ENCODE data around the gene ANO10. TPM values are rescaled to one million over a fixed set of nuclear protein-coding genes. Genes with fewer than 3 reads are reported as not detected.
"Not testable (repeated sequence)": the region's sequence is repeated elsewhere in the genome, so short reads cannot be mapped to it uniquely, and the experiment has no call there.

Gene ANO10
- total RNA-seq, 1 donor from 2014 or later, result 4.2 TPM

- intact Hi-C loops (cut with micrococcal nuclease), result no loop called here
- Mint-ChIP-seq H3K36me3 (ENCODE audit: low read depth) (no peaks in the 10 kb centered on the region), H3K9me3 (no peaks in the 10 kb centered on the region), H3K27me3 (ENCODE audit: insufficient read depth) (peaks cover 24% of the 10 kb centered on the region), H3K27ac (no peak overlapping the region), H3K4me1 (ENCODE audit: low read depth) (peaks cover 20% of the 10 kb centered on the region), H3K4me3 (no peak overlapping the region)
- DNase-seq (ENCODE audit: low spot score), result no peak
Measured at GRCh38 chr3:43619588-43619987, 2.2 kb downstream of the ANO10 start.

GRCh38 chr3:43618142-43618541, 3.7 kb downstream of the ANO10 start:
- Mint-ChIP-seq H3K27ac (no peak overlapping the region), H3K4me1 (ENCODE audit: low read depth) (peaks cover 18% of the 10 kb centered on the region), H3K9me3 (no peaks in the 10 kb centered on the region)

GRCh38 chr3:43616034-43616433, 5.8 kb downstream of the ANO10 start:
- H3K4me3 Mint-ChIP-seq, result no peak overlapping the region
- peaks cover 22% of the 10 kb centered on the region for H3K27me3 Mint-ChIP-seq (ENCODE audit: insufficient read depth)
- no peak for DNase-seq (ENCODE audit: low spot score)
- H3K27ac Mint-ChIP-seq, result no peak overlapping the region
- no peaks in the 10 kb centered on the region for H3K36me3 Mint-ChIP-seq (ENCODE audit: low read depth)
- intact Hi-C loops (cut with micrococcal nuclease), result no loop called here
- H3K4me1 Mint-ChIP-seq (ENCODE audit: low read depth), result peaks cover 4% of the 10 kb centered on the region
- no peaks in the 10 kb centered on the region for H3K9me3 Mint-ChIP-seq

More at GRCh38 chr3:43618142-43618541, 3.7 kb downstream of the ANO10 start:
- H3K27me3 Mint-ChIP-seq (ENCODE audit: insufficient read depth), result peaks cover 25% of the 10 kb centered on the region
- no peaks in the 10 kb centered on the region for H3K36me3 Mint-ChIP-seq (ENCODE audit: low read depth)
- H3K4me3 Mint-ChIP-seq, result no peak overlapping the region
- DNase-seq (ENCODE audit: low spot score), result no peak
- intact Hi-C loops (cut with micrococcal nuclease), result no loop called here

GRCh38 chr3:43615133-43615532, 6.7 kb downstream of the ANO10 start:
- no peaks in the 10 kb centered on the region for H3K9me3 Mint-ChIP-seq
- DNase-seq (ENCODE audit: low spot score), result no peak
- intact Hi-C loops (cut with micrococcal nuclease), result no loop called here
- H3K36me3 Mint-ChIP-seq (ENCODE audit: low read depth), result no peaks in the 10 kb centered on the region
- peaks cover 14% of the 10 kb centered on the region for H3K27me3 Mint-ChIP-seq (ENCODE audit: insufficient read depth)
- no peaks in the 10 kb centered on the region for H3K4me1 Mint-ChIP-seq (ENCODE audit: low read depth)
- H3K4me3 Mint-ChIP-seq, result no peak overlapping the region
- no peak overlapping the region for H3K27ac Mint-ChIP-seq

GRCh38 chr3:43613976-43614375, 7.8 kb downstream of the ANO10 start:
- Mint-ChIP-seq H3K27me3 (ENCODE audit: insufficient read depth) (peaks cover 9% of the 10 kb centered on the region), H3K27ac (no peak overlapping the region), H3K4me1 (ENCODE audit: low read depth) (no peaks in the 10 kb centered on the region), H3K4me3 (no peak overlapping the region), H3K9me3 (no peaks in the 10 kb centered on the region), H3K36me3 (ENCODE audit: low read depth) (no peaks in the 10 kb centered on the region)
- intact Hi-C loops (cut with micrococcal nuclease), result no loop called here
- no peak for DNase-seq (ENCODE audit: low spot score)

- intact Hi-C loops (cut with micrococcal nuclease), result no loop called here
- Mint-ChIP-seq H3K4me3 (no peak overlapping the region), H3K36me3 (ENCODE audit: low read depth) (no peaks in the 10 kb centered on the region), H3K9me3 (no peaks in the 10 kb centered on the region), H3K4me1 (ENCODE audit: low read depth) (no peaks in the 10 kb centered on the region), H3K27me3 (ENCODE audit: insufficient read depth) (peaks cover 9% of the 10 kb centered on the region), H3K27ac (no peak overlapping the region)
- DNase-seq (ENCODE audit: low spot score), result no peak
Measured at GRCh38 chr3:43612419-43612818, 9.4 kb downstream of the ANO10 start.

GRCh38 chr3:43609406-43609805, 12.4 kb downstream of the ANO10 start:
- no peaks in the 10 kb centered on the region for H3K9me3 Mint-ChIP-seq
- H3K4me1 Mint-ChIP-seq (ENCODE audit: low read depth), result no peaks in the 10 kb centered on the region
- DNase-seq (ENCODE audit: low spot score), result no peak
- H3K27ac Mint-ChIP-seq, result no peak overlapping the region
- intact Hi-C loops (cut with micrococcal nuclease), result no loop called here
- H3K27me3 Mint-ChIP-seq (ENCODE audit: insufficient read depth), result peaks cover 9% of the 10 kb centered on the region
- no peak overlapping the region for H3K4me3 Mint-ChIP-seq
- H3K36me3 Mint-ChIP-seq (ENCODE audit: low read depth), result no peaks in the 10 kb centered on the region

- Mint-ChIP-seq H3K27ac (no peak overlapping the region), H3K4me1 (ENCODE audit: low read depth) (no peaks in the 10 kb centered on the region), H3K4me3 (no peak overlapping the region), H3K36me3 (ENCODE audit: low read depth) (no peaks in the 10 kb centered on the region), H3K9me3 (no peaks in the 10 kb centered on the region), H3K27me3 (ENCODE audit: insufficient read depth) (peaks cover 3% of the 10 kb centered on the region)
- intact Hi-C loops (cut with micrococcal nuclease), result no loop called here
- DNase-seq (ENCODE audit: low spot score), result no peak
Measured at GRCh38 chr3:43608751-43609150, 13.1 kb downstream of the ANO10 start.

GRCh38 chr3:43606284-43606683, 15.5 kb downstream of the ANO10 start:
- DNase-seq (ENCODE audit: low spot score), result no peak
- Mint-ChIP-seq H3K27me3 (ENCODE audit: insufficient read depth) (no peaks in the 10 kb centered on the region), H3K4me1 (ENCODE audit: low read depth) (no peaks in the 10 kb centered on the region), H3K36me3 (ENCODE audit: low read depth) (no peaks in the 10 kb centered on the region), H3K9me3 (no peaks in the 10 kb centered on the region), H3K4me3 (no peak overlapping the region), H3K27ac (no peak overlapping the region)
- intact Hi-C loops (cut with micrococcal nuclease), result no loop called here

GRCh38 chr3:43599959-43600358, 21.9 kb downstream of the ANO10 start:
- H3K27me3 Mint-ChIP-seq (ENCODE audit: insufficient read depth); H3K9me3 Mint-ChIP-seq; DNase-seq (ENCODE audit: low spot score); H3K36me3 Mint-ChIP-seq (ENCODE audit: low read depth); H3K4me3 Mint-ChIP-seq; H3K4me1 Mint-ChIP-seq (ENCODE audit: low read depth); intact Hi-C loops (cut with micrococcal nuclease); H3K27ac Mint-ChIP-seq: not testable (repeated sequence)

GRCh38 chr3:43597961-43598360, 23.9 kb downstream of the ANO10 start:
- DNase-seq (ENCODE audit: low spot score), result no peak
- peaks cover 3% of the 10 kb centered on the region for H3K36me3 Mint-ChIP-seq (ENCODE audit: low read depth)
- peaks cover 2% of the 10 kb centered on the region for H3K27me3 Mint-ChIP-seq (ENCODE audit: insufficient read depth)
- H3K4me1 Mint-ChIP-seq (ENCODE audit: low read depth), result no peaks in the 10 kb centered on the region
- H3K9me3 Mint-ChIP-seq, result peaks cover 10% of the 10 kb centered on the region
- H3K27ac Mint-ChIP-seq, result no peak overlapping the region
- no peak overlapping the region for H3K4me3 Mint-ChIP-seq
- intact Hi-C loops (cut with micrococcal nuclease), result no loop called here

GRCh38 chr3:43596178-43596577, 25.6 kb downstream of the ANO10 start:
- H3K27ac Mint-ChIP-seq; H3K4me1 Mint-ChIP-seq (ENCODE audit: low read depth); H3K36me3 Mint-ChIP-seq (ENCODE audit: low read depth); DNase-seq (ENCODE audit: low spot score); H3K4me3 Mint-ChIP-seq; intact Hi-C loops (cut with micrococcal nuclease); H3K27me3 Mint-ChIP-seq (ENCODE audit: insufficient read depth): not testable (repeated sequence)
- peaks cover 16% of the 10 kb centered on the region for H3K9me3 Mint-ChIP-seq

- DNase-seq (ENCODE audit: low spot score); H3K4me1 Mint-ChIP-seq (ENCODE audit: low read depth); H3K27me3 Mint-ChIP-seq (ENCODE audit: insufficient read depth); intact Hi-C loops (cut with micrococcal nuclease); H3K36me3 Mint-ChIP-seq (ENCODE audit: low read depth); H3K4me3 Mint-ChIP-seq; H3K27ac Mint-ChIP-seq: not testable (repeated sequence)
- peaks cover 17% of the 10 kb centered on the region for H3K9me3 Mint-ChIP-seq
Measured at GRCh38 chr3:43595280-43595679, 26.5 kb downstream of the ANO10 start.

- H3K27me3 Mint-ChIP-seq (ENCODE audit: insufficient read depth); H3K4me1 Mint-ChIP-seq (ENCODE audit: low read depth); intact Hi-C loops (cut with micrococcal nuclease); H3K4me3 Mint-ChIP-seq; H3K27ac Mint-ChIP-seq; DNase-seq (ENCODE audit: low spot score); H3K36me3 Mint-ChIP-seq (ENCODE audit: low read depth): not testable (repeated sequence)
- H3K9me3 Mint-ChIP-seq, result peaks cover 17% of the 10 kb centered on the region
Measured at GRCh38 chr3:43593588-43593987, 28.2 kb downstream of the ANO10 start.
